Ishikawa (cell line): Measurements from ENCODE around the gene RXFP2.

Source experiments
- CEBPB ChIP-seq: IDR thresholded peaks from 2 replicates; pipeline ENCODE4 v1.6.1; 2012
- CREB1 ChIP-seq: IDR thresholded peaks from 2 replicates; pipeline ENCODE4 v1.6.1; 2012; ENCODE audit warnings: low read depth
- EGR1 ChIP-seq: IDR thresholded peaks from 2 replicates; pipeline ENCODE4 v1.6.1; 2012
- EP300 ChIP-seq: IDR thresholded peaks from 2 replicates; pipeline ENCODE4 v1.6.1; 2012; ENCODE audit warnings: borderline replicate concordance
- FOXM1 ChIP-seq: IDR thresholded peaks from 2 replicates; pipeline ENCODE4 v1.6.1; 2012; ENCODE audit warnings: low read depth, borderline replicate concordance
- NFIC ChIP-seq: IDR thresholded peaks from 2 replicates; pipeline ENCODE4 v1.6.1; 2012
- RAD21 ChIP-seq: IDR thresholded peaks from 2 replicates; pipeline ENCODE4 v1.6.1; 2012; ENCODE audit warnings: low read depth
- TAF1 ChIP-seq: IDR thresholded peaks from 2 replicates; pipeline ENCODE4 v1.6.1; 2012; ENCODE audit warnings: low read depth, mild to moderate bottlenecking
- TCF12 ChIP-seq: IDR thresholded peaks from 2 replicates; pipeline ENCODE4 v1.6.1; 2012; ENCODE audit warnings: low read depth
- TEAD4 ChIP-seq: IDR thresholded peaks from 2 replicates; pipeline ENCODE4 v1.6.1; 2012
- YY1 ChIP-seq: IDR thresholded peaks from 2 replicates; pipeline ENCODE4 v1.6.1; 2012; ENCODE audit warnings: low read depth
- ZBTB7A ChIP-seq: IDR thresholded peaks from 2 replicates; pipeline ENCODE4 v1.6.1; 2012; ENCODE audit warnings: low read depth
- TF ChIP-seq, protein P1 (sequence below): IDR thresholded peaks from 2 replicates; pipeline ENCODE4 v1.6.1; 2012
- TF ChIP-seq, protein P2 (sequence below): IDR thresholded peaks from 2 replicates; pipeline ENCODE4 v1.6.1; 2012; ENCODE audit warnings: low read depth, mild to moderate bottlenecking
- TF ChIP-seq, protein P3 (sequence below): IDR thresholded peaks from 2 replicates; pipeline ENCODE4 v1.6.1; 2012

The RXFP2 gene

DNA sequence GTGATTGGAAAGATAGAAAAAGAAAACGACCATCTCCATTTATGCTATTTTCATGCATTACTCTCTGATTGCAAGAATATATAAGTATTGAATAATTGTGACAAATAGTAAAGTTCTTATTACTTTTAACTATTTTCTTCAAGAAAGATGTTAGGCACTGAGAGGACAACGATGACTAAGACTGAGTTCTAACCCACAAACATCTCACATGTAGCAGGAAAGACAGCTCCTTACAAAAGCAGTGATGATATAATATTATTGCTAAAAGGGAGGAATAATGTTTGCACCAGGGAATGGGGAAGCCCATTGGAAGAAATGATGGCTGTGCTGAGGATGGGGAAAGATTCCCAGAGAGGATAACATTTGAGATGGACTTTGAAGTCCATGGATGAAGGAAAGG is 22.6 kb downstream of the RXFP2 start:
- TF ChIP-seq, protein P1, sequence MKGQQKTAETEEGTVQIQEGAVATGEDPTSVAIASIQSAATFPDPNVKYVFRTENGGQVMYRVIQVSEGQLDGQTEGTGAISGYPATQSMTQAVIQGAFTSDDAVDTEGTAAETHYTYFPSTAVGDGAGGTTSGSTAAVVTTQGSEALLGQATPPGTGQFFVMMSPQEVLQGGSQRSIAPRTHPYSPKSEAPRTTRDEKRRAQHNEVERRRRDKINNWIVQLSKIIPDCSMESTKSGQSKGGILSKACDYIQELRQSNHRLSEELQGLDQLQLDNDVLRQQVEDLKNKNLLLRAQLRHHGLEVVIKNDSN, result no peak
- TF ChIP-seq NFIC (no peak), TAF1 (no peak), YY1 (no peak), RAD21 (no peak), TCF12 (no peak), FOXM1 (no peak), TEAD4 (no peak), CEBPB (no peak), CREB1 (no peak), EP300 (no peak), EGR1 (no peak), ZBTB7A (no peak)
- TF ChIP-seq, protein P2, sequence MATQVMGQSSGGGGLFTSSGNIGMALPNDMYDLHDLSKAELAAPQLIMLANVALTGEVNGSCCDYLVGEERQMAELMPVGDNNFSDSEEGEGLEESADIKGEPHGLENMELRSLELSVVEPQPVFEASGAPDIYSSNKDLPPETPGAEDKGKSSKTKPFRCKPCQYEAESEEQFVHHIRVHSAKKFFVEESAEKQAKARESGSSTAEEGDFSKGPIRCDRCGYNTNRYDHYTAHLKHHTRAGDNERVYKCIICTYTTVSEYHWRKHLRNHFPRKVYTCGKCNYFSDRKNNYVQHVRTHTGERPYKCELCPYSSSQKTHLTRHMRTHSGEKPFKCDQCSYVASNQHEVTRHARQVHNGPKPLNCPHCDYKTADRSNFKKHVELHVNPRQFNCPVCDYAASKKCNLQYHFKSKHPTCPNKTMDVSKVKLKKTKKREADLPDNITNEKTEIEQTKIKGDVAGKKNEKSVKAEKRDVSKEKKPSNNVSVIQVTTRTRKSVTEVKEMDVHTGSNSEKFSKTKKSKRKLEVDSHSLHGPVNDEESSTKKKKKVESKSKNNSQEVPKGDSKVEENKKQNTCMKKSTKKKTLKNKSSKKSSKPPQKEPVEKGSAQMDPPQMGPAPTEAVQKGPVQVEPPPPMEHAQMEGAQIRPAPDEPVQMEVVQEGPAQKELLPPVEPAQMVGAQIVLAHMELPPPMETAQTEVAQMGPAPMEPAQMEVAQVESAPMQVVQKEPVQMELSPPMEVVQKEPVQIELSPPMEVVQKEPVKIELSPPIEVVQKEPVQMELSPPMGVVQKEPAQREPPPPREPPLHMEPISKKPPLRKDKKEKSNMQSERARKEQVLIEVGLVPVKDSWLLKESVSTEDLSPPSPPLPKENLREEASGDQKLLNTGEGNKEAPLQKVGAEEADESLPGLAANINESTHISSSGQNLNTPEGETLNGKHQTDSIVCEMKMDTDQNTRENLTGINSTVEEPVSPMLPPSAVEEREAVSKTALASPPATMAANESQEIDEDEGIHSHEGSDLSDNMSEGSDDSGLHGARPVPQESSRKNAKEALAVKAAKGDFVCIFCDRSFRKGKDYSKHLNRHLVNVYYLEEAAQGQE, result no peak
- TF ChIP-seq, protein P3, sequence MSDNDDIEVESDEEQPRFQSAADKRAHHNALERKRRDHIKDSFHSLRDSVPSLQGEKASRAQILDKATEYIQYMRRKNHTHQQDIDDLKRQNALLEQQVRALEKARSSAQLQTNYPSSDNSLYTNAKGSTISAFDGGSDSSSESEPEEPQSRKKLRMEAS, result no peak

DNA sequence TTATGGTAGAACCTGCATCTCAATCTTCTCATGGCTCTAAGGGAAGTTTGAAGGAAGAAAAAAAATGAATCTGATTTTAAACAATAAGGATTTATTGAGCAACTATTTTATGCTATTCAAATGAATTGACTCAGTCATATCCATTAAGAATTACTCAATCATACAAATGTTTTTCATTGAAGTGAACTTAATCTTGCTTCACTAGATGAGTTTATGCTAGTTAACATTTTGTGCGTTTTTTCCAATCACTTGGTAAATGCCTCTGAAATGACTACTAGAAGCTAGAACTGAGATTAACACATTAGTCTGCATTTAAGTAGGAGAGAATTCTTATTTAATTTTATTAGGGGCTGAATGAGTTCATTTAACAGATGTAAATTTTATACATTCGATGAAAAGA is 25.2 kb downstream of the RXFP2 start:
- no peak for TF ChIP-seq TEAD4
- TF ChIP-seq, protein P1, result no peak
- no peak for TF ChIP-seq ZBTB7A

DNA sequence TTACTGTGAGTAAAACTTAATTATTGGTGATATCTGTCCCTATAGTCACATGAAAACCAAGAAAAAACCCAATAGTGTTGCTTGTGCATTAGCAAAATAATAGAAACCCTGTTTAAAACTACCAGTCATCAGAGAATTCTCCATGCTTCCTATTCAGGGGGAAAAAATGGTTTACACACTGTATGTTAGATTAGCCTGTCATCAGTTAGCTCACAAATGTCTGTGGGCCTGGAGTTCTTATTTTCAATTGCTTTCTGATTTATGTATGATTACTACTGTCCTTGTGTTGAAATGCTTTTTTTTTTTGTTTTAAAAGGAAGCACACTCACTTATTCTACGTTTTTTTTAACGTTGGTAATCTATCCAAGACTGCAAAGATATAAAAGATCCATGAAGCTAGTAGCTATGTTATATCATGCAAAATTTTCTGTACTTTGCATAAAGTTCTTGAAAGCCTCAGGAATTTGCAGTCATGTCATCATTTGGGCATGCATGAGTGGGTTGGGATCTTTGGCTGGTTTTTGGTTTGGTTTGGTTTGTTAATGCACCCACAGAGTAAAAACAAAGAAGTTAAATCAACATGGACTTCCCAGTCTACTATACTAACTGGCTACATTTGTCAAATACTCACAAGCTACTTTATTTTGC is 25.9 kb downstream of the RXFP2 start:
- TF ChIP-seq TCF12, result no peak
- TF ChIP-seq YY1, result no peak
- no peak for TF ChIP-seq ZBTB7A

DNA sequence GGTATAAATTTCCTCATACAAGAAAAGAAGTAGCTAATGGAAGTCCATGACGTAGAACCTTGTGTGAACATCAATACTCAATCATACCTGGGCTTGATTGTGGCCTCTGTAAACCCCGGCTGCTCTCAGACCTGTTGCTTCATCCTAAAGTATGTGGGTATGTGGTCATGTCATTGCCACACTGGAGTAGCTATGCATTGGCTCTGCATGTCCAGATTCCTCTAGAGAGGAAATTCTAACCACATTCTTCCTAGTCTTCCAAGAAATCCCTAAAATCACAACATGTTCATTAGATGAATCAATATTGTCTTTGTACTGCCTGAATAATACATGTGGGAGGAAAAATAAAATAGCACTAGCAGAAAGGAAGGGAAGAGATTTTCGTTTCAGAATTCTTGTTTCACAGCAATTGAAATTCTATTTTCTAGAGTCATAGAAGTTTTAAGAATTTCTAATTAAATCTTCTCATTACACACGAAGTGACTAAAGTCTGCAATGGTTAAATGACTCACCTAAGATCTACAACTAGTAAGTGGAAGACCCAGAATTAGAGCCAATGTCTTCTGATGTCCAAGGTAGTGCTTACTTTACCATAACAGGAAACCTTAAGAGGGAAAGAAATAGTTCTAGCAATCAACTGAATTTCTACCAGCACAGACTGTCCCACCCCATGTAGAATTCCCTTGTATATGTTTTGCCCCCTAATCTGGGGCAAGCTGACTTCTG is 28.0 kb downstream of the RXFP2 start:
- no peak for TF ChIP-seq NFIC
- no peak for TF ChIP-seq TEAD4
- TF ChIP-seq, protein P2, result no peak
- TF ChIP-seq EGR1, result no peak
- no peak for TF ChIP-seq TCF12
- TF ChIP-seq CEBPB, result no peak
- TF ChIP-seq, protein P1, result no peak

DNA sequence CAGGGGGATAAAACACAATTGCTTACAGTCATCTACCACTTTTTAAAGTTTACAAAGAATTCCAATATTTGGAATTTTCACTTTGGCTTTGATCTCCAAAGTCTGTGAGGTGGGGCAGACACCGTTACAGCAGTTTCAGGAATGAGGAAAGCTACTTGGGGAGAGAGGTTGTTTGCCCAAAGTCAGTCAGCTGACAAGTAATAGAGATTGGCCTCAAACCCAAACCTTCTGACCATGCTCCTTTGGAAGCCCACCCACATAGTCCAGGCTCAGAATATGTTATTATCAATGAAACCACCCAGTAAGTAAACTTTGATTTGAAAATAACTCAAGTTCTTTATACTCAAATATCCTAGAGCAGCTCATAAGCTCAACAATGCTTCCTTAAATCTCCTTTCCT is 29.0 kb downstream of the RXFP2 start:
- TF ChIP-seq RAD21, result no peak
- TF ChIP-seq TCF12, result no peak
- no peak for TF ChIP-seq FOXM1

DNA sequence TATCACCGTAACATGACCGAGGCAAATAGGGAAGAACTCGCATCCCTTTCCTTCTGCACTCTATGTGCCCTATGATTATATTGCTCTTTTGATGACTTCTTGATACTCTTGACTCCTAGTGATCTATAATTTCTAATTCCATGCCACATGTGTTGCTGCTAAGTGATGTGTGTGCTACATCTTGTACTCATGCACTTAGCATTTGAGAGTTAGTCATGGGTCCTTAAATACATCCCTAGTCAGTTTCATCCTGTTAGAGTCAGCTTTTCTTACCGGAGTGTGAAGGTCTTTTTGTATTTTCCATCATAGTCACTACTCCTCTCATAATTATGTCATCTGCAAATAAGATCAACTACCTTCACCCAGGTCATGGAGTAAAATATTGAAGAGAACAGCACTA is 30.2 kb downstream of the RXFP2 start:
- TF ChIP-seq, protein P2, result no peak
- TF ChIP-seq CEBPB (no peak), EP300 (no peak), EGR1 (no peak), RAD21 (no peak), NFIC (no peak), FOXM1 (no peak)
- TF ChIP-seq, protein P1, result no peak
